ENCODE results near the gene TMC7.
"Not testable (repeated sequence)": the region's sequence is repeated elsewhere in the genome, so short reads cannot be mapped to it uniquely, and the experiment has no call there.

The TMC7 gene

DNA sequence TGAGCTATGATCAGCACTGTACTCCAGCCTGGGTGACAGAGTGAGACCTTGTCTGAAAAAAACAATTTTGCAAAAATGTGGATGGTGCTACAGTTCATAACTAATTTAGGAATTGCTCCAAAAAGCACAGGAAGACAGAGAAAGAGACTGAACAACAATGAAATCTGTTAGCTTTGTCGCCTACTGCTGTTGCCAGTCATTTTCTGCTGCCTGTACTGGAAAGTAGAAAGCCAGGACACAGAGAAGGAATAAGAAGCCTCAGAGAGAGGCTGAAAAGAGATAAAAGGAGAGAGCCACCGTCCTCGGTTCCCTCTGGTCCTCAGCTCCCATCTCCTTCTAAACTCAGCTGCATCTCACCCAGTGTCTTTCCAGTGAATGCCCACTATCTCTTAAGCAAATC lies 8.6 kb upstream of the TMC7 start:
- DNase-seq (ENCODE audit: extremely low read depth in 1 of 2, low read depth in 1 of 2) = no peak

DNA sequence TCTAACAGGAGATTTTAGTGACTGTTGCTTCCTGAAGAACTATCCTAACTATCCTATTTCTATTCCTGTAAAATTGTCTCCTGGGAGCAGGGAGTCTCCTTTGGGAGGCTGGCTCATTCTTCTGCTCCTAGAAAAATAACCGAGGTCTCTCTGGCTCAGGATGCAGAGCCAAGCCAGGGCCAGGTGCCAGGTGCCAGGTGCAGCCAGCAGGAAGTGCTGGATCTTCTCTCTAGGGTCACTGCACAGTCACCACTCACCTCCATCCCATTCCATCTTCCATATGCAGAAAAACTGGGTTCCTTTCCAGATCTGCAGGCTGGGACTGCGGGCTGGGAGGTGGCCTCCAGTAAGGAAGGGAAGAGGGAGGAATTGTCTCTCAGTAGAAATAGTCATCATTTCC lies 3.8 kb upstream of the TMC7 start:
- DNase-seq (ENCODE audit: extremely low read depth in 1 of 2, low read depth in 1 of 2) = no peak

DNA sequence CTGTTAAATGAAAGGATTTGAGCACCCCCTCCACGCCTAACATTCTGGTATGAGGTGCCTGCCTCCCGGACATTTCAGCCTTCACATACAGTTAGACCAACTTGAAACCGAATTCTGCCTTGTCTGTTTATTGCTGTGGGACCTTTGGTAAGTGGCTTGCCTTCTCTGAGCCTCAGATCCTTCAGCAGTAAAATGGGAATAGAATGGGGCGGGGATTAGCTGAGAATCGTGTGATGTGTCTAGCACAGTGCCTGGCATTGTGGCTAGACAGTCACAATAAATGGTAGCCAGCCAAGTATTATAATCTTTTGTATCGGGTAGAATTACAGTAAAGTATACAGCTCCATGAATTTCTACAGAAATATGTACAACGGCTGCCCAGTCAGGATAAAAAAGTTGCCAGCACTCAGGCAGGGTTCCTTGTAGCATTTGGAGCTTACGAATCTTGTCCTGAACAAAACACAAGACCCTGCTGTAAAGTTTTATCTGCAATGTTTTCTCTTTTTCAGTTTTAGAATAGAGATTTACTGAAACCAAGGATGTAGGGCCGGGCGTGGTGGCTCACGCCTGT lies 786 bp downstream of the TMC7 start:
- no peak for DNase-seq (ENCODE audit: extremely low read depth in 1 of 2, low read depth in 1 of 2)

DNA sequence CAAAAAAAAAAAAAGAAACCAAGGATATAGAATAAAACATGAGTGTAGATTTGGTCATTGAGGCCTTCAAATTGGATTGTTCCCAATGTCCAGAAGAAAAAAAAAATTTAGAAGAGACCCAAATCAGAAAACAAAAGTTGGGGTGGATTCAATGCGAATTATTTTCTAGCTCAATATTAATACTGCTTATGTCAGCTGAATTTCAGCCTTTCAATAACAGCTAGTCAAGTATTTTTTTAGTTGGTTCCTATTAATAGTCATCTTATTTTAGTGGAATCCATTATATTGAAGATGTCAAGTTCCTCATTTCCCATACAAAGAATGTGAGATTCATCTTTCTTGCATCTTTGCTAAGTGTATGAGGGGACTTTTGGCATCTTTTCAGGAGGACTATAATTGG lies 1.5 kb downstream of the TMC7 start:
- not testable (repeated sequence) for DNase-seq (ENCODE audit: extremely low read depth in 1 of 2, low read depth in 1 of 2)

DNA sequence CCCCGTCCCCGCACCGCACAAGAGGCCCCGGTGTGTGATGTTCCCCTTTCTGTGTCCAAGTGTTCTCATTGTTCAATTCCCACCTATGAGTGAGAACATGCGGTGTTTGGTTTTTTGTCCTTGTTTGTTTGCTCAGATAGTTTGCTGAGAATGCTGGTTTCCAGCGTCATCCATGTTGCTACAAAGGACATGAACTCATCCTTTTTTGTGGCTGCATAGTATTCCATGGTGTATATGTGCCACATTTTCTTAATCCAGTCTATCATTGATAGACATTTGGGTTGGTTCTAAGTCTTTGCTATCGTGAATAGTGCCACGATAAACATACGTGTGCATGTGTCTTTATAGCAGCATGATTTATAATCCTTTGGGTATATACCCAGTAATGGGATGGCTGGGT lies 8.0 kb downstream of the TMC7 start:
- not testable (repeated sequence) for DNase-seq (ENCODE audit: extremely low read depth in 1 of 2, low read depth in 1 of 2)

DNA sequence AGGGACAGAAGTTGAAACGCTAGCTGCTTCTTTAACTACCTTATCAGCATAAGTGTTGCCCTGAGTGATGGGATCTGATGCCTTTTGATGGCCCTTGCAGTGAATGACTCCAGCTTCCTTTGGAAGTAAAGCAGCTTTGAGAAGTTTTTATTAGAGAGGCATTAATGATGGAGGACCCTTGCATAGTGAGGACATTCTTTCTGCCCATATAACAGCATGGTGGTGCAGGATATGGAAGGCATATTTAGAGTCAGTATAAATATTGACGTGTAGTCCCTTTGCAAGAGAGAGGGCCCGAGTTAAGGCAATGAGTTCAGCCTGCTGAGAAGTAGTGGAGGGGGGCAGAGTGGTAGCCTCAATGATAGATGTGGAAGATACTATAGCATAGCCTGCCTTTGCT lies 9.8 kb downstream of the TMC7 start:
- not testable (repeated sequence) for DNase-seq (ENCODE audit: extremely low read depth in 1 of 2, low read depth in 1 of 2)

DNA sequence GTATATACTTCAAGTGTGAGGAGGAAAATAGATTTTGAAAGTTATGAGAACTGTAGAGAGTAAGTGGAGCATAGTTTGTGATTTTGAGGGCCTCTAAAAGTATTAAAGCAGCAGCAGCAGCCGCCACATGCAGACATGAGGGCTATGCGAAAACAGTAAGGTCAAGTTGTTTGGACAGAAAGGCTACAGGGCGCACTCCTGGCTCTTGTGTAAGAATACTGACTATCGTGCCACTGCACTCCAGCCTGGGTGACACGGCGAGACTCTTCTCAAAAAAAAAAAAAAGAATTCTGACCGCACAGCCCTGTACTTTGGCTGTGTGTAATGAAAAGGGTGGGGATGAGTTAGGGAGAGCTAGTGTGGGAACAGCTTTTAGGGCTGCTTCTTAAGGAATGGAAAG lies 10.4 kb downstream of the TMC7 start:
- not testable (repeated sequence) for DNase-seq (ENCODE audit: extremely low read depth in 1 of 2, low read depth in 1 of 2)

DNA sequence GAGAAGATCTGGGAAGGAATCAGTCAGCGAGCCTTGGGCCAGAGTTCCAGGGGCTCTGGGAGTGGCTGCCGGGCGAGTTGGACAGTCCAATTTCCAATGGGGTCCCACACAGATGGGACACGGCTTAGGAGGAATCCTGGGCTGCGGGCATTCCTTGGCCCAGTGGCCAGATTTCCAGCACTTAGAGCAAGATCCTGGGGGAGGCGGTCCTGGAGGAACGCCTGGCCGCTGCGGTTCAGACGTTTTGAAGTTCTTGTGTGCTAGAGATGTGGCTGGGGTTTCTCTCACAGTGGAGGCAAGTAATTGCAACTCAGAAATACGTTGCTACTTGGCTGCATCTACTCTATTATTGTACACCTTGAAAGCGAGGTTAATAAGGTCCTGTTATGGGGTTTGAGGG lies 11.7 kb downstream of the TMC7 start:
- DNase-seq (ENCODE audit: extremely low read depth in 1 of 2, low read depth in 1 of 2) = not testable (repeated sequence)

DNA sequence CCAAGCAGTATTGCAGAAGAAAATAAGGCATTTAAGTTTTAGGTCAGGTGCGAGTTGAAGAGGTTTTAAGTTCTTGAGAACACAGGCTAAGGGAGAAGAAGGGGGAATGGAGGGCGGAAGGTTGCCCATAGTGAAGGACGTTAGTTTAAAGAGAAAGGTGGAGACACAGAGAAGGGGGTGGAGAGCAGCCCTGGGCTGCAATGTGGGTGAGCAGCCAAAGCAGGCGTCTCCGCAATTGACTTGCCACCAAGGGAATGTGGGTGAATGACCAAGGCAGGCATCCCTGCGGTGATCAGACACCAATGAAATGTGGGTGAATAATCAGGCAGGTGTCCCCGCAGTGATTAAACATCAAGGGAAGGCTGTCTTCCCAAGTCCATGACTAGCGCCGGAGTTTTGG lies 12.8 kb downstream of the TMC7 start:
- not testable (repeated sequence) for DNase-seq (ENCODE audit: extremely low read depth in 1 of 2, low read depth in 1 of 2)

DNA sequence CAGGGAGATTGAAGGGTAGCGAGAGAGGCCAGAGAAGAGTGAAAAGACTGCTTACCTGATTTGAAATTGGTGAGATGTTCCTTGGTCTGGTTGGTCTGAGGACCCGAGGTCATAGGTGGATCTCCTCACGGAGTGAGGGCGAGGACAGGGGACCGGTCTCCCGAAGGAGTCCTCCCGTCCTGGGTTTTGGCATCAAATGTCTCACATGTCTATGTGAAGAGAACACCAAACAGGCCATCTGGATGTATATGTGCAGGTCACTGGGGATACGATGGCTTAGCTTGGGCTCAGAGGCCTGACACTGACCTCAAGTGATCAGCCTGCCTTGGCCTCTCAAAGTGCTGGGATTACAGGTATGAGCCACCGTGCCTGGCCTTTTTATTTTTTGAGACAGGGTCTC lies 13.3 kb downstream of the TMC7 start:
- DNase-seq (ENCODE audit: extremely low read depth in 1 of 2, low read depth in 1 of 2) = not testable (repeated sequence)

DNA sequence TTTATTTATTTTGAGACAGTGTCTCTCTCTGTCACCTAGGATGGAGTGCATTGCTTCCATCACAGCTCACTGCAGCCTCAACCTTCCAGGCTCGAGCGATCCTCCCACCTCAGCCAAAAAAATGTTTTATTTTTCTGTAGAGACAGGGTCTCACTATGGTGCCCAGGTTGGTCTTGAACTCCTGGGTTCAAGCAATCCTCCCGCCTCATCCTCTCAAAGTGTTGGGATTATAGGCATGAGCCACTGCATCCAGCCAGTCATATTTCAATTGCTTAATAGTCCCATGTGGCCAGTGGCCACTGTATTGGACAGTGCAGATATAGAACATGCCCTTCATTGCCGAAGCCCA lies 15.3 kb downstream of the TMC7 start:
- DNase-seq (ENCODE audit: extremely low read depth in 1 of 2, low read depth in 1 of 2) = no peak

DNA sequence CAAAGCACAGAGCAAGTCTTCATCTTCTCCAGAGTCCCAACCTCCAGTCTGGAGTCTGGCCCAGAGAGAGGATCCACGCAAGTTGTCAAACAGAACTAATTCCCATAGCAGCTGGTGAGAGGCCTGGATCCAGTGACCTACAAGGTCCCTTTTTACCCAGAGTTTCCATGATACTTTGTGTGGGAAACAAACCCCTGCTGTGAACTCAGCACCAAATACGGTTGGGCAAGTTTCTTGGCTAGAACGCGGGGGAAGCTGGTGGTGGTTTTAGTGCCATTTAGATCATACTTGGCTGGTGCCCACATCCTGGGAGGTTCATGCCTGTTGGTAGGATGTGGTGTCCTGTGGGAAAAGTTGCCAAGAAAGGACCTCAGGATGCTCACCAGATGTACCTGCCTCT lies 18.1 kb downstream of the TMC7 start:
- DNase-seq (ENCODE audit: extremely low read depth in 1 of 2, low read depth in 1 of 2) = no peak

DNA sequence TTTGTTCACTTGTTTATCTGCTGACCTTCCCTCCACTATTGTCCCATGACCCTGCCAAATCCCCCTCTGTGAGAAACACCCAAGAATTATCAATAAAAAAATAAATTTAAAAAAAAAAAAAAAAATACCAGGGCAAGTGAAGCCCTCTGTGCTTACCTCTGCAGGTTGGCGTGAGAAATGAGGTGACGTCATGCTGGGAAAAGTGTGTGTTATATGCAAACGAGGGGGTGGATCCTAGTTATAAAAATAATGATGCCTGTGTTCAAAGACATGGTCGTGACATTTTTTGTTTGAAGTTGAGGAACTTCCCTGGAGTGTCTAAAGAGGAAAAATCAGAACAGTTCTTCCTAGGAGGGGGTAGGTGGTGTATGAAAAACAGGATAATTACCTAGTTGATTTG lies 20.2 kb downstream of the TMC7 start:
- DNase-seq (ENCODE audit: extremely low read depth in 1 of 2, low read depth in 1 of 2) = no peak

DNA sequence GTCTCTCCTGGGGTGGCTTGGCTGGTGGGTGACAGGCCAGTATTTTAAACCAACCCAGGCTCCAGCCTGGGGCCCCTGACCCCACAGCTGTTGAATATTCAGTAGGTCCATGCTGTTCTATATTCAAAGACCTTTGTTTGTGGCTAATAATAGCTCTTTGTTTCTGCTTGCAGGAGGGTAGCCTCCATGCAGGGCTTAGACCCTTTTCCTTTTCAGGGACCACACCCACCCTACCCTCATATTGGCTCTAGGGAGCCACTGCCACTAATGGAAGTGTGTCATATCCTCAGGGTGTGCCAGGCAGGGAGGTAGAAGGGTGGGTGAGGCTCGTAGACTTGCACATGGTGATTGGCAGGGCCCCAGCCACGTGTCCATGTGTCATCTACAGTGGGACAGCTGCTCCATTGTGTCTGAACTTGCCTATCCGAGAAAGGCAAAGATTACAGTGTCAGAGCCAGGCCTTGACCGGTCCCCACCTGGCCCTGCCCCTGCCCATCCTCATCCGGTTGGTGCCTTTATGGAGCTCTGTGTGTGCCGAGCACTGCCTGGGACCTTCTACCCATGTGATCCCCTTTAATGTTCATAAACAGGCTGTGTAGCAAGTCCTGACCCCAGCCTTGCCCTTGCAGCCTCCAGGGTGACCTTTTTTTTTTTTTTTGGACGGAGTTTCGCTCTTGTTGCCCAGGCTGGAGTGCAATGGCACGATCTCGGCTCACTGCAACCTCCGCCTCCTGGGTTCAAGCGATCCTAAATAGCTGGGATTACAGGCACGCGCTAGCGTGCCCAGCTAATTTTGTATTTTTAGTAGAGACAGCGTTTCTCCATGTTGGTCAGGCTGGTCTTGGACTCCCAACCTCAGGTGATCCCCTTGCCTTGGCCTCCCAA lies 22.1 kb downstream of the TMC7 start:
- DNase-seq (ENCODE audit: extremely low read depth in 1 of 2, low read depth in 1 of 2) = no peak

DNA sequence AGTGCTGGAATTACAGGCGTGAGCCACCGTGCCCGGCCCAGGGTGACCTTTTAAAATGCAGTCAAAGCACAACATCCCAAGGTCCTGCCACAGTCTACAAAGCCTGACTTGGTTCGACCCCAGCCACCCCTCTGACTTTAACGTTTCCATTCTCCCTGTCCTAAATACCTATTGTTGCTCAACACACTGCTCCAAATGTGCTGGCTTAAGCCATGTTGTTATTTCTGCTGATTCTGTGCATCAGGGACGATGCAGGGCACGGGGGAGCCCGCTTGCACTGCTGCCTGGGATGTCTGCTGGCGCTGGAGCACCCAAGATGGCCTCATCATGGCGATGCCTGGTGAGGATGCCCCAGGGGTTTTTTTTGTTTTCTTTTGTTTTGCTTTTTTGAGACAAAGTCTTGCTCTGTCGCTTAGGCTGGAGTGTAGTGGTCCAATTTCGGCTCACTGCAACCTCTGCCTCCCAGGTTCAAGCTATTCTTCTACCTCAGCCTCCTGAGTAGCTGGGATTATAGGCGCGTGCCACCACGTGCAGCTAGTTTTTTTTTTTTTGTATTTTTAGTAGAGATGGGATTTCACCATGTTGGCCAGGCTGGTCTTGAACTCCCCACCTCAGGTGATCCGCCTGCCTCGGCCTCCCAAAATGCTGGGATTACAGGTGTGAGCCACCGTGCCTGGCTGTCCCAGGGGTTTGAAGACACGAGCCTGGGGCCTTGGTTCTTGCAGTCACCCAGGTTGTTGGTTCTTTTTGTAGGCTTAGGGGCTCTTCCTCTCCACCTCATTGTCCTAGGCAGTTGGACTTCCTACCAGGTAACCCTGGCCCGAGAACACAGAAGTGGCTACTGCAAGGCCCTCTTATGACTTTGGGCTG lies 22.9 kb downstream of the TMC7 start:
- no peak for DNase-seq (ENCODE audit: extremely low read depth in 1 of 2, low read depth in 1 of 2)

DNA sequence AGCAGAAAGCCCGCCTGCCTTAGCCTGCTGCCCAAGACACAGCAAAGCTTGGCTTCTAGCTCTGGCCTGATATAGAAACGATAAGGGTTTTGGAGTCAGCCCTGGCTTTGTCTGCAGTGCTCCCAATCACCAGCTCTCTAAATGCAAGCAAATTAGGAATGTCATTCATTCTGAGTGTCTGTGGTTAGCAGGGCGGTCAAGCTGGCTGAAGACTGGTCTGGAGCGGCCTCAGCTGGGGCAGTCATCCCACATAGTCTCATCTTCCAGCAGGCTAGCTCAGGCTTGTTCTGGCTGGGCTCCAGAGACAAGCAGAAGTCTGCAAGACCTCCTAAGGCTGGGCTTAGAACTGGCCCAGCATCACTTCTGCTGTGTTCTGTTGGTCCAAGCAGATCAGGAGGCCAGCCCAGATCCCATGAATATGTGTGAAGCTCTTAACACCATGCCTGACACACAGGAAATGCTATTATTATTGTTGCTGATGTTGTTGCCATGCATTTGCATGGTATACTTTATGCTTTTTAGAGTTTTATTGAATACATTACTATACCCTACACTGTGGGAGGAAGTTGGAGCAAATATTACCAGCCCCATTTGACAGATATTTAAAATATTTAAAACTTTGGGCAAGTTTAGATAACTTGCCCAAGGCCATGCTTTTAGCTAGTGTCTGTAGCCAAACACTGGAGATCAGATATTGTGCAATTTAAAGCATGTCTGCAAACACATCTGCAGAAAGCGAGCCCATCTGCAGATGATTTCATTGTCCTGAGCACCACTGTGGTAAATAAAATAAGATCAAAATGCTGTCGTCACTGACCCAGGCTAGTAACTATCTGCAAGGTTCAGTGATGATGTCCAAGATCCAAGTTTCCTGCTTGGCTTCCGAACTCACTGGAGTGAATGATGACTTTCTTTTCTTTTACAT lies 24.8 kb downstream of the TMC7 start:
- no peak for DNase-seq (ENCODE audit: extremely low read depth in 1 of 2, low read depth in 1 of 2)

DNA sequence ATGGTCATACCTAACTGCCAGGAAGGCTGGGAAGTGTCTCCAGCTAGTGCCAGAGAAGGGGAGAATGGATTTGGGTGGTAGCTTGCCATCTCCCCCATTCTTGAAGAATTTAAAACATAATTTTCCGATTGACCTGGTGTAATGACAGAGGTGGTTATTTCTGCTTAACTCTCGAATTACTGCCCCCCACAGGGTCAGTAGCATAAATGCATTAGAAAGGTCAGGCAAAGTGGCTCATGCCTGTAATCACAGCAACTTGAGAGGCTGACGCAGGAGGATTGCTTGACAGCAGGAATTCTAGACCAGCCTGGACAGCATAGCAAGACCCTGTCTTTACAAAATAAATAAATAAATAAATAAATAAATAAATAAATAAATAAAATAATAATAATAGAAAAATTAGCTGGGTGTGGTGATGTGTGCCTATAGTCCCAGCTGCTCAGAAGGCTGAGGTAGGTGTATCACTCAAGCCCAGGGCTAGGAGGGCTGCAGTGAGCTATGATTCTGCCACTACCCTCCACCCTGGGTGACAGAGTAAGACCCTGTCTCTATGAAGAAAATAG lies 27.5 kb downstream of the TMC7 start:
- no peak for DNase-seq (ENCODE audit: extremely low read depth in 1 of 2, low read depth in 1 of 2)

DNA sequence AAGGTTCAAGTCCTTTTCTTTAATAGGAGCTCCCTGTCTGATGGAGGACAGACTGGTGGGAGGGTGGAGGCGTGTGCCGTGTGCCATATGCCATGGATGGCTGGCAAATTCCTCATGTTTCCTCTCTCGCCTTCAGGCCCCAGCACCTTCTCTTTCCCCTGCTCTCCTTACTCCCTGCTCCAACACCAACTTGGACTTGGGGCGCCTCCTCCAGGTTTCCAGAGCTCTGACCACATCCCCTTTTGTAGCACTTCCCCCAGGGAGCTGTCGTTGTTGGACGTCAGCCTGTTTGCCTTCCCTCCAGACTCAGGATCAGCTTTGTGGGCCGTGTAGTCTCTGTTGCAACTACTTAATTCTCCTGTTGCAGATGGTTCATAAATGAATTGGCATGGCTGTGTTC lies 30.7 kb downstream of the TMC7 start:
- no peak for DNase-seq (ENCODE audit: extremely low read depth in 1 of 2, low read depth in 1 of 2)

DNA sequence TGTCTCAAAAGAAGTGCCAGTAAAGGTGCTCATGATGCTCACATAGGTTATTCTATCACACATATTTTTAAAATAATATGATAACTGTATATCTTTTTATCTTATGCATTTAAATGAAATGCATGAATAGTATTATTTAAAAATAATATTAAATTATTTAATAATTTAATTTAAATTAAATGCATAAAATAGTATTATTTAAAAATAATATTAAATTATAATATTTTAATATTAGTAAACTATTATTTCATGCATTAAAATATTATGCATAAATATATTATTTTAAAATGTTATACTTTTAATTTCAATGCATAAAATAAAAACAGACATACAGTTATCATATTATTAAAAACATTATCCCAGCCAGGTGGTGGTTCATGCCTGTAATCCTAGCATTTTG lies 33.4 kb downstream of the TMC7 start:
- no peak for DNase-seq (ENCODE audit: extremely low read depth in 1 of 2, low read depth in 1 of 2)

DNA sequence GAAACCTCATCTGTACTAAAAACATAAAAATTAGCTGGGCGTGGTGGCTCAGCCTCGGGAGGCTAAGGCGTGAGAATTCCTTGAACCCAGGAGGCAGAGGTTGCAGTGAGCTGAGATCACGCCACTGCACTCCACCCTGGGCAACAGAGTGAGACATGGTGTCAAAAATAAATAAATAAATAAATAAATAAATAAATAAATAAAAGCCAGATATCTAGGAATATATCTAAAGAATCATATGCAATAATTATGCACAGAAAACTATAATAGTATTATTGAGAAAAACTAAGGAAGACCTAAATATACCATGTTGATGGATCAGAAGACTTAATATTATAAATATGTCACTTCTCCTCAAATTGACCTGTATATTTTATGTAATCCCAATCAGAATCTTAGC lies 37.0 kb downstream of the TMC7 start:
- DNase-seq (ENCODE audit: extremely low read depth in 1 of 2, low read depth in 1 of 2) = no peak
